M059J (cell line): ENCODE measurements around the gene INTU. TPM values are rescaled to one million over a fixed set of nuclear protein-coding genes. Genes with fewer than 3 reads are reported as not detected.
A peak's percentile ranks its signal among the peaks of the same experiment; 100 is the strongest.

Experiments
- DNase-seq: peaks from one replicate; pipeline ENCODE4 v3.0.0-alpha.2; 2012; ENCODE audit warnings: low read depth
- total RNA-seq: library from RNA; depleted of rRNA; stranded (reverse); fragments of >200 nt; shearing (Covaris generic); gene quantifications from 2 replicates; pipeline ENCODE4 v1.2.3, GENCODE V29; 2014; rRNA removed

INTU gene
- total RNA-seq, 1 experiment from 2014 or later = 3.1 TPM

DNA sequence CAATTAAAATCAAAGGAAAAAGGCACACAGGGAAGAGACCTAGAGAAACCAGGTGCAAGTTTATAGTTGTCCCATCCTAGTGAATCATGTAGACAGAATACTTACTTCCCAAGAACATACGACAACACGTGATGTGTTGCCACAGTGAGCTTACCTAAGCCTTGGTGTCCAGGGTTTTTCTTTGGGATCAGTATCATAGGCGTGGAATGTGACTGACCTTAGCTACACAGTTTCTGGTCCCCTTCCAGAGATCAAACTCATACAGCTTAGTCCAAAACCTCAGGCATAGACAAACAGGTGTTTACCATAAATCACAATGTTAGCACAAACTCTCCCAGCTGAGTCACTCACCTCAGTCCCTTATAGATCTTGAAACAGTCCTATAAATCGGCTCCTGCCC, 115.1 kb downstream of the INTU start:
- DNase-seq = peak; percentile 1

DNA sequence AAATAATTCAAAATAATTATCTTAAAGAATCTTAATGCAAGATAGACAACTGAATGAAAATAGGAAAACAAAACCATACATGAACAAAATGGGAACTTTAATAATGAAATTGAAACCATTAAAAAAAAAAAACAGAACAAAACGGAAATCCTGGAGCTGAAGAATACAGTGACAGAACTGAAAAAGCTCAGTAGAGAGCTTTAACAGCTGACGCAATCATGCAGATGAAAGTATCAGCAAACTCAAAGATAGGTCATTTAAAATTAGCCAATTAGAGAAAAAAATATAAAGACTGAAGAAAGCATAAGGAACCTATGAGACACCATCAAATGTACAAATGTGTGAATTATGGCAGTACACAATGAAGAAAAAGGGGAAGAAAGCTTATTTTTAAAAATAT, 116.2 kb downstream of the INTU start:
- no peak for DNase-seq

DNA sequence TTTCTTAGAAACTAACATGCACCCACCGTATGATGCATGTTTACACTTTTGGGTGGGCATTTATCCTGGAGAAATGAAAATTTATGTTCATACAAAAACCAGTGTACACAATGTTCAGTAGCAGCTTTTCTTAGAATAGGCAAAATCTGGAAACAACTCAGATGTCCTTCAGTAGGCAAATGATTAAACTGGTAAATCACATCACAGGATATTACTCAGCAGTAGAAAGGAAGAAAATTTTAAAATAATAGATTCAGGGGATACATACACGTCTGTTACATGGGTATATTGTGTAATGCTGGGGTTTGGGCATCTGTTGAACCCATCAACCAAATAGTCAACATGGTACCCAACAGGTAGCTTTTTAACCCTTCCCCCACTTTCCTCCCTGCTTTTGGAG, 124.1 kb downstream of the INTU start:
- no peak for DNase-seq

DNA sequence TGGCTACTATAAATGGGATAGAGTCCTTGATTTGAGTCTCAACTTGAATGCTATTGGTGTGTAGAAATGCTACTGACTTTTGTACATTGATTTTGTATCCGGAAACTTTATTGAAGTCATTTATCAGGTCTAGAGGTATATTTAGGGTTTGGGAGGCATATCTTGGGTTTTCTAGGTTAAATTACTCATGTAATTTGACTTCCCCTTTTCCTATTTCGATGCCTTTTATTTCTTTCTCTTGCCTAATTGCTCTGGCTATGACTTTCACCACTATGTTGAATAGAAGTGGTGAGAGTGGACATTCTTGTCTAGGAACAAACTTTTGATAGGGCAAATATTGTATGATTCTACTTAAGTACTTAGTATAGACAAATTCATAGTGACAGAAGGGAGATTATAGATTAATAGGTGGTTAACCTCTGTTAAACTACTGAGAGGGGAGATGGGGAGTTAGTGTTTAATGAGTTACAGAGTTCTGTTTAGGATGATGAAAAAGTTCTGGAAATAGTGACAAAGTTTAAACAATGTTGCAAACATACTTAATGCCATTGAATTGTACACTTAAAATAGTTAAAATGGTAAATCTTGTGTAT, 126.6 kb downstream of the INTU start:
- DNase-seq = no peak

DNA sequence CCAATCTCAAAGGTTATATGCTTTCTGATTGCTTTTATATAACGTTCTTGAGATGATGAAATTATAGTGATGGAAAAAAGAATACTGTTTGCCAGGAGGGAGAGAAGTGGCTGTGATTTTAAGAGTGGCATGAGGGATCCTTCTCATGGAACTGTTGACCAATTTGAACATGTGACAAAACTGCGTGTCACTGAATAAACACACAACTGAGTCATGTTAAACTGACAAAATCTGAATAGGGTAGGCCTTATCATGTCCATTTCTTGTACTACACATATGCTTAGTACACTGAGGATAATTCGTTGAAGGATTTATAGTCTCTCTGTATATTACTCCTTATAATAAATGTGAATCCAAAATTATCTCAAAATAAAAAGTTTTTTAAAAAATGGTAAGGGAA, 127.1 kb downstream of the INTU start:
- DNase-seq = no peak

DNA sequence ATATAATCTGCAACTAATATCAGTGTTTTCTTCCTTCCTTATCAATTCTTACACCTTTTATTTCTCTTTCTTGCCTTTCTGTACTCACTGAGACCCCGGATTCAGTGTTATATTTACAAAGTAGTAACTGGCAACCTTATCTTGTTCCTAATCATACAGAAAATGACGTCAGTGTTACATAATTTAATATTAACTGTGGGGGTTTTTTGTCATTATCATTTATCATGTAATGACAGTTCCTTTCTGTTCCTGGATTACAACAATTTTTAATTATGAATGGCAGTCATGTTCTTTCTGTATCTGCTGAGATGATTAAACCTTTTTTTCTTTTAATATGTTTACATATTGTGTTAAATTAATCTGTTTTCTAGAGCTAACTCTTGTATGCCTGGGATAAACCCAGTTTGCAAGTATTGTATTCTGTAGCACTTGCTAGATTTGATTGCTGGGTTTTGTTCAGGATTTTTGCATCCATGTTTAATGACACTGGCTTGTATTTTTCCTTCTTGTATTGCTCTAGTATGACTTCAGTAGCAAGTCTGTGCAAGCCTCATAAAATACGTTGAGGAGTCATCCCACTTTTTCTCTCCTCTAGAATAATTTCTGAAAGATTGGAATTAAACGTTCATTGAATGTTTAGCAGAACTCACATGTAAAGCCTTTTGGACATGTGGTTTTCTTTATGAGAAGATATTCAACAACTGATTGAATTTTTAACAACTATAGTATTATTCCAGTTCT, 138.9 kb downstream of the INTU start:
- no peak for DNase-seq

DNA sequence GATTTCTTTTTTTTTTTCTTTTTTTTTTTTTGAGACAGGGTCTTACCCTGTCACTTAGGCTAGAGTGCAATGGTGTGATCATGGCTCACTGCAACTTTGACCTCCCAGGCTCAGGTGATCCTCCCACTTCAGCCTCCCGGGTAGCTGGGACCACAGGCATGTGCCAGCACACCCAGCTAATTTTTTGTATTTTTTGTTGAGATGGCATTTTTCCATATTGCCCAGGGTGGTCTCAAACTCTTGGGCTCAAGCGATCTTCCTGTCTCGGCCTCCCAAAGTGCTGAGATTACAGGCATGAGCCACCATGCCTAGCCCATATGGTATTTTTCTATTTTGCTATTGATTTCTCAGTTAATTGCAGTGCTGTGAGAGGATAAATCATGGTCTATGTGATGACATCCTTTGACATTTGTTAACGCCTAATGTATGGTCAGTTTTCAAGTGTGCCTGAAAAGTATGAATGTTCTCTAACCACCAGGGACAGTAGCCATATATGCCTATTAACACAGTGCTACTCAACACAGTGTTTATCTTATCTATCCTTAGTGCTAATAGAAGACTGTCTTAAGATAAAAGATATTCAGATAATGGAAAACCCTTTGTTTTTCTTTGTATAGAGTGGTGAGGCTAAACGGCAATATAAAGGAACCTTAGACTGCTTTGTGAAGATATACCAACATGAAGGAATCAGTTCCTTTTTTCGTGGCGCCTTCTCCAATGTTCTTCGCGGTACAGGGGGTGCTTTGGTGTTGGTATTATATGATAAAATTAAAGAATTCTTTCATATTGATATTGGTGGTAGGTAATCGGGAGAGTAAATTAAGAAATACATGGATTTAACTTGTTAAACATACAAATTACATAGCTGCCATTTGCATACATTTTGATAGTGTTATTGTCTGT, 140.3 kb downstream of the INTU start:
- no peak for DNase-seq

DNA sequence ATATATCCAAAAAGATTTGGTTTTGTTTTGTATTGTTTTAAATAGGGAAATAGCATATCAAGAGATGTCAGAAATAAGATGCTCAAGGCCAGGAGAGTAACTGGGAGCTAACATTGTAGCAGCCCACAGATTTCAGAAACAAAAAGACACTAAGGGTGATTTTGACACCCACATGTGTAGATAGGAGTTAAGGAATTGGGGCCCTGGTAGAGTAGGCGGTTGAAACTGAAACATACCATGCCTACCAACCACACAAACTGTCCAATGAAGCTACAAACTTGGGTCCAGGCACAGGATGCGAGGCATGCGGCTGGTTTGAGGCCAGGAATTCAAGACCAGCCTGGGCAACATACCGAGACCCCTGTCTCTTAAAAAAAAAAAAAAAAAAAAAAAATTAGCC, 143.1 kb downstream of the INTU start:
- no peak for DNase-seq

Other genes with a start within 250 kb of the INTU start
- gene SLC25A31, start 97.4 kb downstream of the INTU start, total RNA-seq = not detected in 2 replicates
- gene HSPA4L, start 149.4 kb downstream of the INTU start, total RNA-seq = 1.2 and 5.5 TPM in 2 replicates
- gene PLK4, start 247.9 kb downstream of the INTU start, total RNA-seq = 13.8 and 18.6 TPM in 2 replicates